ENCODE data around the gene ID1. TPM values are rescaled to one million over a fixed set of nuclear protein-coding genes. Genes with fewer than 3 reads are reported as not detected.
"Not testable (repeated sequence)": the region's sequence is repeated elsewhere in the genome, so short reads cannot be mapped to it uniquely, and the experiment has no call there.

Gene ID1
- total RNA-seq, 4 donors from 2014 or later, result 524 to 962 (median 571) TPM

DNA sequence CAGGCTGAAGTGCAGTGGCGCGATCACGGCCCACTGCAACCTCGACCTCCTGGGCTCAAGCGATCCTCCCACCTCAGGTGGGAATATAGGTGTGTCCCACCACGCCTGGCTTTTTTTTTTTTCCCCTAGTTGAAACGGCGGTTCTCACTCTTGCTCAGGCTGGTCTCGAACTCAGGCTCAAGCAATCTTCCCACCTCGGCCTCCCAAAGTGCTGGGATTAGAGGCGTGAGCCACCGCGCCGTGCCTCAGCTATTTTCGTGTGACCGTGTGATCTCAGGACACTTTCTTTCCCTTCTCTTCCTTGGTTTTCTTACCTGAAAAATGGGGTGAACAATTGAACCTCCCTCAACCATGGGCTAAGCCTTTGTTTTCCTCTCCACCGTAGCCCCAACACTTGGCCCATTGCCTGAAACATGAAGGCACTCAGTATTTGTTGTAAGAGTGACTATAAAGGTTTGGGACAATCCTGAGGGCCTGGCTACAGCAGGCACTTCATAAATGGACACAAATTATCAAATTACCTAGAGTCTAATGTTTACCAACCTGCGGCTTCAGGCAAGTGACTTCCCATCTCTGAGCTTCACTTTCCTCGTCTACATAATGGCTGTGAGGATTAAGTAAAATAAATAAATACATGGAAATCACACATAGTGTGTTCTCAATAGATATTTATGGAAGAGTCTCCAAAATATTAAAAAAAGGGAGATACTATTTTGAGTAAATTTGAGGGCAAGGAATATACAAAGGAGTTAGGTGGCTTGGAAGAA is 31.4 kb upstream of the ID1 start:
- WGBS, 2 donors, result 41 to 45% methylated on average over 19 of the region's 19 CpGs
- Histone ChIP-seq H3K27me3 (no peaks in the 10 kb centered on the region), H3K4me1 (peaks cover 0 to 50% (median 37%) of the 10 kb centered on the region in 4 donors), H3K4me3 (peak overlapping the region; percentile 36 to 62 (median 48)), H3K9me3 (no peaks in the 10 kb centered on the region), H3K36me3 (peaks cover 0 to 12% (median 0%) of the 10 kb centered on the region in 3 donors), H3K27ac (peak overlapping the region; percentile 74 to 97 (median 91))
- no peak for DNase-seq (ENCODE audit: low spot score in 2 of 2)
- TF ChIP-seq EP300 (IDR thresholded peaks at IDR 0.05) (no peak), POLR2A (IDR thresholded peaks at IDR 0.05) (no peak)
- TF ChIP-seq, protein P1, sequence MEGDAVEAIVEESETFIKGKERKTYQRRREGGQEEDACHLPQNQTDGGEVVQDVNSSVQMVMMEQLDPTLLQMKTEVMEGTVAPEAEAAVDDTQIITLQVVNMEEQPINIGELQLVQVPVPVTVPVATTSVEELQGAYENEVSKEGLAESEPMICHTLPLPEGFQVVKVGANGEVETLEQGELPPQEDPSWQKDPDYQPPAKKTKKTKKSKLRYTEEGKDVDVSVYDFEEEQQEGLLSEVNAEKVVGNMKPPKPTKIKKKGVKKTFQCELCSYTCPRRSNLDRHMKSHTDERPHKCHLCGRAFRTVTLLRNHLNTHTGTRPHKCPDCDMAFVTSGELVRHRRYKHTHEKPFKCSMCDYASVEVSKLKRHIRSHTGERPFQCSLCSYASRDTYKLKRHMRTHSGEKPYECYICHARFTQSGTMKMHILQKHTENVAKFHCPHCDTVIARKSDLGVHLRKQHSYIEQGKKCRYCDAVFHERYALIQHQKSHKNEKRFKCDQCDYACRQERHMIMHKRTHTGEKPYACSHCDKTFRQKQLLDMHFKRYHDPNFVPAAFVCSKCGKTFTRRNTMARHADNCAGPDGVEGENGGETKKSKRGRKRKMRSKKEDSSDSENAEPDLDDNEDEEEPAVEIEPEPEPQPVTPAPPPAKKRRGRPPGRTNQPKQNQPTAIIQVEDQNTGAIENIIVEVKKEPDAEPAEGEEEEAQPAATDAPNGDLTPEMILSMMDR (IDR thresholded peaks at IDR 0.05), result no peak

DNA sequence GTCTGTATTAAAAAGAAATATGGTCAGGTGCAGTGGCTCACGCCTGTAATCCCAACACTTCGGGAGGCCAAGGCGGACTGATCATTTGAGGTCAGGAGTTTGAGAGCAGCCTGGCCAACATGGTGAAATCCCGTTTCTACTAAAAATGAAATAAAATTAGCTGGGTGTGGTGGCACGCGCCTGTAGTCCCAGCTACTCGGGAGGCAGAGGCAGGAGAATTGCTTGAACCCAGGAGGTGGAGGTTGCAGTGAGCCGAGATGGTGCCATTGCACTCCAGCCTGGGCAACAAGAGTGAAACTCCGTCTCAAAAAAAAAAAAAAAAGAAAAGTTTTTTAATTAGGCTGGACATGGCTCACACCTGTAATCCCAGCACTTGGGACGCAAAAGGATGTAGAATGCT is 30.1 kb upstream of the ID1 start:
- not testable (repeated sequence) for DNase-seq (ENCODE audit: low spot score in 2 of 2); H3K27me3 ChIP-seq; H3K36me3 ChIP-seq; H3K4me3 ChIP-seq; H3K9me3 ChIP-seq
- 94 to 96% methylated on average over 10 of the region's 10 CpGs for WGBS, 2 donors
- Histone ChIP-seq H3K27ac (peak overlapping the region in 1 of 4 donors; percentile 94), H3K4me1 (peaks cover 0 to 37% (median 34%) of the 10 kb centered on the region in 4 donors)

DNA sequence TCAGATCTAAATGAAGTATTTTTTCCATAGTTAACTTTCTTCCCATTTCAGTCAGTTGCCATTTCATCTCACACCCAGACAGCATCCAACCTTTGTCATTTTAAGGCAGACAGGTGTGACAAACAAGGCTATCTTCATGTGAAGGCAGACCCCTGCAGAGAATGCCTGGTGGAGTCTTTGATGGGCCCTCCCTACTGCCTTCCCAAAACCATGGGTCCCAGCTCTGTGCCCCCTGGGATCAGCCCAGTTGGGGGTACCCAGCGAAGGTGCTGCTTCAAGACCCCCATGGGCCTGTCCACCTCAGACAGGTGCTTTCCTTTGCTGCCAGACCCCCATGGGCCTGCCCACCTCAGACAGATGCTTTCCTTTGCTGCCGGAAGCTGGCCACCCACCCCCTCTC is 28.3 kb upstream of the ID1 start:
- no peak for TF ChIP-seq POLR2A (IDR thresholded peaks at IDR 0.05)
- TF ChIP-seq EP300 (IDR thresholded peaks at IDR 0.05), result no peak
- TF ChIP-seq, protein P1 (IDR thresholded peaks at IDR 0.05), result no peak
- Histone ChIP-seq H3K27ac (no peak overlapping the region), H3K9me3 (no peaks in the 10 kb centered on the region), H3K4me1 (peaks cover 0 to 20% (median 18%) of the 10 kb centered on the region in 4 donors), H3K36me3 (peaks cover 0 to 5% (median 0%) of the 10 kb centered on the region in 3 donors), H3K27me3 (no peaks in the 10 kb centered on the region), H3K4me3 (no peak overlapping the region)
- DNase-seq (ENCODE audit: low spot score in 2 of 2), result no peak
- 81 to 89% methylated on average over 2 of the region's 2 CpGs for WGBS, 2 donors

DNA sequence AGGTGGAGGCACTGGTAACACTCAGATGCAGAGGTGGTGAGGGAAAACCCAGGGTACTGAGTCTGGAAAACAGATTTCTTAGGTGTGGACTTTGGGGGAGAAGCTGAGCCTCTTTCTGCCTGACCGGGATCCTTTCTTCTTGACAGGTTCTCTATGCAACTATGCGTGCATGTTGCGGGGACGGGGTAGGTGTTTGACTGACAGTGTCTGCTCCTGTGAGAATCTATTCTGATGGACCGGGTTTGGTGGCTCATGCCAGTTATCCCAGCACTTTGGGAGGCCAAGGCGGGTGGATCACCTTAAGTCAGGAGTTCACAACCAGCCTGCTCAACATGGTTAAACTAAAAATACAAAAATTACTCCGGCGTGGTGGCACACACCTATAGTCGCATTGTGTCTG is 27.9 kb upstream of the ID1 start:
- Histone ChIP-seq H3K36me3 (peaks cover 0 to 5% (median 0%) of the 10 kb centered on the region in 3 donors), H3K4me3 (no peak overlapping the region), H3K4me1 (peaks cover 0 to 15% (median 14%) of the 10 kb centered on the region in 4 donors), H3K27me3 (no peaks in the 10 kb centered on the region), H3K27ac (no peak overlapping the region), H3K9me3 (no peaks in the 10 kb centered on the region)
- WGBS, 2 donors, result 77 to 88% methylated on average over 9 of the region's 9 CpGs
- DNase-seq (ENCODE audit: low spot score in 2 of 2), result no peak
- TF ChIP-seq EP300 (IDR thresholded peaks at IDR 0.05) (no peak), POLR2A (IDR thresholded peaks at IDR 0.05) (no peak)
- TF ChIP-seq, protein P1 (IDR thresholded peaks at IDR 0.05), result no peak

DNA sequence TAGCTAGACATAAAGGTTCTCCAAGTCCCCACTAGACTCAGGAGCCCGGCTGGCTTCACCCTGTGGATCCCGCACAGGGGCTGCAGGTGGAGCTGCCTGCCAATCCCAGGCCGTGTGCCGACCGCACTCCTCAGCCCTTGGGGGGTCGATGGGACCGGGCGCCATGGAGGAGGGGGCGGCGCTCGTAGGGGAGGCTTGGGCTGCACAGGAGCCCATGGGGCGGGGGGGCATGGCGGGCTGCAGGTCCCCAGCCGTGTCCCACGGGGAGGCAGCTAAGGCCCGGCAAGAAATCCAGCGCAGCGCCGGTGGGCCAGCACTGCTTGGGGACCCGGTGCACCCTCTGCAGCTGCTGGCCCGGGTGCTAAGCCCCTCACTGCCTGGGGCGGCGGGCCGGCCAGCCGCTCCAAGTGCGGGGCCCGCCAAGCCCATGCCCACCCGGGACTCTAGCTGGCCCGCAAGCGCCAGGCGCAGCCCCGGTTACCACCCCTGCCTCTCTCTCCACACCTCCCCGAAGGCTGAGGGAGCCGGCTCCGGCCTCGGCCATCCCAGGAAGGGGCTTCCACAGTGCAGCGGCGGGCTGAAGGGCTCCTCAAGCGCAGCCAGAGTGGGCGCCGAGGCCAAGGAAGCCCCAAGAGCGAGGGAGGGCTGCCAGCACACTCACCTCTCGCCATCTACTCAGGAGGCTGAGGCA is 26.5 kb upstream of the ID1 start:
- Histone ChIP-seq H3K4me3 (no peak overlapping the region), H3K36me3 (peaks cover 0 to 5% (median 0%) of the 10 kb centered on the region in 3 donors), H3K27ac (no peak overlapping the region), H3K9me3 (no peaks in the 10 kb centered on the region), H3K27me3 (no peaks in the 10 kb centered on the region), H3K4me1 (peaks cover 0 to 6% (median 6%) of the 10 kb centered on the region in 4 donors)
- 94 to 96% methylated on average over 22 of the region's 43 CpGs for WGBS, 2 donors
- TF ChIP-seq POLR2A (IDR thresholded peaks at IDR 0.05) (no peak), EP300 (IDR thresholded peaks at IDR 0.05) (no peak)
- TF ChIP-seq, protein P1 (IDR thresholded peaks at IDR 0.05), result no peak
- DNase-seq (ENCODE audit: low spot score in 2 of 2), result no peak
